SU-DHL-6 (cell line): ENCODE results near the gene HRNR.

ENCODE experiments used
- H2AFZ ChIP-seq: fragments of 200-600 bp; sonication (generic); 2 replicates; pipeline ENCODE4 v1.6.1; 2014; ENCODE audit warnings: low read depth, mild to moderate bottlenecking, moderate library complexity, mixed read lengths, antibody characterized with exemption, low read length; ENCODE audit not compliant: severe bottlenecking
- H3F3A ChIP-seq: fragments of 200-600 bp; shearing (Covaris generic); 2 replicates; pipeline ENCODE4 v1.6.0; 2016; ENCODE audit warnings: antibody characterized with exemption, mild to moderate bottlenecking; ENCODE audit not compliant: insufficient read depth
- H3K27ac ChIP-seq: fragments of 200-600 bp; sonication (generic); 2 replicates; pipeline ENCODE4 v1.5.1; 2016; ENCODE audit warnings: low read depth, mild to moderate bottlenecking, low read length, moderate library complexity, mixed read lengths
- H3K27me3 ChIP-seq: fragments of 200-600 bp; sonication (generic), shearing (Covaris generic); 2 replicates; pipeline ENCODE4 v1.6.0; 2014; ENCODE audit warnings: mild to moderate bottlenecking, low read length
- H3K36me3 ChIP-seq: fragments of 200-600 bp; sonication (generic); 2 replicates; pipeline ENCODE4 v1.6.1; 2014; ENCODE audit warnings: mild to moderate bottlenecking, low read length, mixed read lengths
- H3K4me2 ChIP-seq: fragments of 300-600, 200-600 bp; shearing (Covaris generic), sonication (generic); 2 replicates; pipeline ENCODE4 v1.6.0; 2014; ENCODE audit warnings: low read length, low read depth, mild to moderate bottlenecking; ENCODE audit not compliant: poor library complexity, severe bottlenecking
- H3K4me3 ChIP-seq: fragments of 200-600 bp; sonication (generic); 2 replicates; pipeline ENCODE4 v1.5.1; 2014; ENCODE audit warnings: antibody characterized with exemption, low read length, mild to moderate bottlenecking, mixed read lengths; ENCODE audit not compliant: insufficient read depth, poor library complexity, severe bottlenecking
- H3K79me2 ChIP-seq: fragments of 200-600 bp; sonication (generic); 2 replicates; pipeline ENCODE4 v1.6.1; 2014; ENCODE audit warnings: mild to moderate bottlenecking, low read length, moderate library complexity; ENCODE audit not compliant: insufficient read depth
- H3K9ac ChIP-seq: fragments of 200-600 bp; sonication (generic); 2 replicates; pipeline ENCODE4 v1.7.0; 2014; ENCODE audit warnings: mild to moderate bottlenecking, low read length
- H3K9me2 ChIP-seq: fragments of 200-600 bp; sonication (generic); replicated peaks from 2 replicates; pipeline ENCODE4 v1.6.1; 2014; ENCODE audit warnings: low read length; ENCODE audit not compliant: insufficient read depth
- H3K9me3 ChIP-seq: fragments of 200-600 bp; sonication (generic); 2 replicates; pipeline ENCODE4 v1.6.1; 2014; ENCODE audit warnings: low read length, mixed read lengths; ENCODE audit not compliant: insufficient read depth
- H4K20me1 ChIP-seq: fragments of 200-600 bp; sonication (generic); 2 replicates; pipeline ENCODE4 v1.6.1; 2014; ENCODE audit warnings: low read depth, mild to moderate bottlenecking, antibody characterized with exemption, low read length, moderate library complexity, mixed read lengths
- CTCF ChIP-seq: fragments of 200-600 bp; sonication (generic); IDR thresholded peaks from one replicate; pipeline ENCODE4 v1.5.1; 2017; ENCODE audit warnings: antibody characterized with exemption, mild to moderate bottlenecking, low read length, moderate library complexity; ENCODE audit not compliant: insufficient read depth, poor library complexity, severe bottlenecking
- EZH2phosphoT487 ChIP-seq: fragments of 200-600 bp; sonication (generic), shearing (Covaris generic); conservative IDR thresholded peaks from 2 replicates; pipeline ENCODE4 v1.6.1; 2018; ENCODE audit warnings: mild to moderate bottlenecking, antibody characterized with exemption, low read length, moderate library complexity, mixed read lengths

Gene HRNR

GRCh38 chr1:152166966-152167365, 57.0 kb downstream of the HRNR start:
- H3K4me2 ChIP-seq, result no peak overlapping the region
- TF ChIP-seq CTCF (no peak), EZH2phosphoT487 (no peak)
- H3K4me3 ChIP-seq, result no peak overlapping the region
- H2AFZ ChIP-seq, result no peak overlapping the region
- no peaks in the 10 kb centered on the region for H3K9me2 ChIP-seq
- H3K36me3 ChIP-seq, result no peaks in the 10 kb centered on the region
- H3K9ac ChIP-seq, result no peak overlapping the region
- H3K79me2 ChIP-seq, result no peaks in the 10 kb centered on the region
- H3K9me3 ChIP-seq, result no peaks in the 10 kb centered on the region
- no peaks in the 10 kb centered on the region for H3K27me3 ChIP-seq
- no peaks in the 10 kb centered on the region for H3F3A ChIP-seq
- H3K27ac ChIP-seq, result no peak overlapping the region
- H4K20me1 ChIP-seq, result no peaks in the 10 kb centered on the region

GRCh38 chr1:152165286-152166077, 58.5 kb downstream of the HRNR start:
- Histone ChIP-seq H3K27me3 (no peaks in the 10 kb centered on the region), H3K4me2 (no peak overlapping the region), H2AFZ (no peak overlapping the region), H3K9me3 (no peaks in the 10 kb centered on the region), H3K79me2 (no peaks in the 10 kb centered on the region), H3K9ac (no peak overlapping the region), H4K20me1 (no peaks in the 10 kb centered on the region), H3K36me3 (no peaks in the 10 kb centered on the region), H3K27ac (no peak overlapping the region), H3F3A (no peaks in the 10 kb centered on the region), H3K4me3 (no peak overlapping the region), H3K9me2 (no peaks in the 10 kb centered on the region)
- TF ChIP-seq EZH2phosphoT487 (no peak), CTCF (no peak)

- no peaks in the 10 kb centered on the region for H3K79me2 ChIP-seq
- no peak overlapping the region for H3K4me2 ChIP-seq
- H3K27ac ChIP-seq, result no peak overlapping the region
Observed at GRCh38 chr1:152164517-152165136, 59.4 kb downstream of the HRNR start.

More at GRCh38 chr1:152164517-152165136, 59.4 kb downstream of the HRNR start:
- Histone ChIP-seq H3K9me3 (no peaks in the 10 kb centered on the region), H3K4me3 (no peak overlapping the region), H2AFZ (no peak overlapping the region), H3K9ac (no peak overlapping the region), H3K9me2 (no peaks in the 10 kb centered on the region), H3K27me3 (no peaks in the 10 kb centered on the region), H3F3A (no peaks in the 10 kb centered on the region), H4K20me1 (no peaks in the 10 kb centered on the region), H3K36me3 (no peaks in the 10 kb centered on the region)
- no peak for TF ChIP-seq EZH2phosphoT487
- TF ChIP-seq CTCF, result no peak
